Activated naive CD4-positive, alpha-beta T cell treated with anti-CD3 and anti-CD28 coated beads for 36 hours (primary cell): ENCODE measurements around the gene HCN2. TPM values are rescaled to one million over a fixed set of nuclear protein-coding genes. Genes with fewer than 3 reads are reported as not detected.
"Not testable (repeated sequence)": the region's sequence is repeated elsewhere in the genome, so short reads cannot be mapped to it uniquely, and the experiment has no call there.

Experiments
- CTCF ChIA-PET: fragments of 350-600 bp; sonication (Branson Sonifier 250); formaldehyde crosslinking; loops from one replicate; lab custom pipeline; 2021; ENCODE audit warnings: antibody characterized with exemption; lab: Charles Lee
- DNase-seq: peaks from one replicate; pipeline ENCODE4 v3.0.0-alpha.2; 2020
- H3K27ac Mint-ChIP-seq: one replicate; pipeline ENCODE4 v1.8.0; 2021; ENCODE audit warnings: mild to moderate bottlenecking, mixed read lengths
- H3K27me3 Mint-ChIP-seq: one replicate; pipeline ENCODE4 v1.8.0; 2021; ENCODE audit warnings: low read depth, mixed read lengths
- H3K36me3 Mint-ChIP-seq: one replicate; pipeline ENCODE4 v1.8.0; 2021; ENCODE audit warnings: low read depth, mixed read lengths
- H3K4me1 Mint-ChIP-seq: one replicate; pipeline ENCODE4 v1.8.0; 2021; ENCODE audit warnings: low read depth, mixed read lengths
- H3K4me3 Mint-ChIP-seq: one replicate; pipeline ENCODE4 v1.8.0; 2021; ENCODE audit warnings: mild to moderate bottlenecking, moderate library complexity, mixed read lengths
- H3K9me3 Mint-ChIP-seq: one replicate; pipeline ENCODE4 v1.8.0; 2021; ENCODE audit warnings: mixed read lengths
- intact Hi-C: fragments of 100-400 bp; cut with micrococcal nuclease; formaldehyde crosslinking; loops from one replicate; pipeline ENCODE4 v1.15.1; 2023
- total RNA-seq, 2 experiments: library from RNA; stranded (reverse); gene quantifications; one replicate each; pipeline ENCODE4 v1.2.3, GENCODE V29; 2021

Gene HCN2
- total RNA-seq, 2 experiments from 2014 or later = 0.41 to 0.49 TPM

GRCh38 chr19:622666-623065 is 33.0 kb downstream of the HCN2 start:
- no peak overlapping the region for H3K4me3 Mint-ChIP-seq
- intact Hi-C loops = no loop called here
- no peaks in the 10 kb centered on the region for H3K27me3 Mint-ChIP-seq
- H3K36me3 Mint-ChIP-seq = peaks cover 9% of the 10 kb centered on the region
- H3K4me1 Mint-ChIP-seq = no peaks in the 10 kb centered on the region
- no peaks in the 10 kb centered on the region for H3K9me3 Mint-ChIP-seq
- no peak for DNase-seq
- no peak overlapping the region for H3K27ac Mint-ChIP-seq
- CTCF ChIA-PET = no interaction called here

- H3K4me1 Mint-ChIP-seq = peaks cover 2% of the 10 kb centered on the region
- peaks cover 11% of the 10 kb centered on the region for H3K36me3 Mint-ChIP-seq
- H3K27ac Mint-ChIP-seq = no peak overlapping the region
- H3K4me3 Mint-ChIP-seq = no peak overlapping the region
- intact Hi-C loops = no loop called here
- no peak for DNase-seq
- no peaks in the 10 kb centered on the region for H3K27me3 Mint-ChIP-seq
- H3K9me3 Mint-ChIP-seq = no peaks in the 10 kb centered on the region
- CTCF ChIA-PET = no interaction called here
These were observed 33.7 kb downstream of the HCN2 start for GRCh38 chr19:623175-623916.

DNA sequence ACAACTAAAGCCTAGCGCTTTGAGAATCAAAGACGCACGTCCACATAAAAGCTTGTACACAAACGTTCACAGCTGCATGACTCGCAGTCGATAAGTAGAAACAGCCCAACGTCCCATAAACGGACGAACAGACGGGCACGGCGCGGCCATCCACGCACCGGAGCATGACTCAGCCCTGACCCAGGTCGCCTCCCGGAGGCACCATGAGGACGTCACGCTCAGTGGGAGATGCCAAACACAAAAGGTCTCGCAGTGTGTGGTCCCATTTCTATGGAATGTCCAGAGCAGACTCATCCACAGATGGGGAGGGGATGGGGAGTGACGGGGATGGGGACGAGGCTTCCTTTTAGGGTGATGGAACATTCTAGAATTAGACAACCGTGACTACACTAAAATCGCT is 34.3 kb downstream of the HCN2 start:
- Mint-ChIP-seq H3K4me3 (no peak overlapping the region), H3K36me3 (peaks cover 11% of the 10 kb centered on the region), H3K9me3 (no peaks in the 10 kb centered on the region), H3K27me3 (no peaks in the 10 kb centered on the region), H3K4me1 (peaks cover 7% of the 10 kb centered on the region), H3K27ac (no peak overlapping the region)
- intact Hi-C loops = no loop called here
- CTCF ChIA-PET = no interaction called here
- DNase-seq = no peak

DNA sequence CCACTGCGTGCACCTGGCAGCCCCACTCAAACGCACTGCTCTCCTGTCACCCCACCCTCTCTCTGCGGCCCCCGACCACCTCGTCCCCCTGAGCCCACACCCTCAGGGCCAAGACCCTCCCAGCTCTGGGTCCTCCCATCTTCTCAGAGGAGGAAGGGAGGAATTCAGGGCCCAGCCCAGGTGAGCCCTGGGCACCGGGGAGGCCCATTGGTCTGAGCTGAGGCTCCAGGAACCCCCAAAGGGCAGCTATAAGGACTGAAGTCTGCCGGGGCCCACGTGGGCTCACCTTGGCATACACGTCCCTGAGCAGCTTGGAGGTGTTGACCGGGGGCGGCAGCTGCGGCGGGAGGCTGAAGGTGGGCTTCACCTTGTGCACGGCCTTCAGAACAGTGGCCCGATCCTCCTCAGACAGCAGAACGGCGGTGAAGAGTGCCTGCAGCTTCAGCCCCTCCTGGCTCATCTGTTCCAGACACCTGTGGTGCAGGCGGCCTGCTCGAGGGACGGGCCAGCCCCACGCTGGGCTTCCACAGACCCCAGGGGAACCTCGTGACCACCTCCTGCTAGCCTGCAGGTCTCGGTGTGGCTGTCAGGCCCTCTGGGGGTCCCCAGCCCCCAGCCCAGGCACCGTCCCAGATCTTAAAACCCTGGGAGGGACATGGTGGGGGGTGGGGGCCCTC is 34.9 kb downstream of the HCN2 start:
- no peaks in the 10 kb centered on the region for H3K9me3 Mint-ChIP-seq
- peaks cover 8% of the 10 kb centered on the region for H3K4me1 Mint-ChIP-seq
- H3K36me3 Mint-ChIP-seq = peaks cover 13% of the 10 kb centered on the region
- H3K4me3 Mint-ChIP-seq = no peak overlapping the region
- H3K27me3 Mint-ChIP-seq = no peaks in the 10 kb centered on the region
- DNase-seq = no peak
- no peak overlapping the region for H3K27ac Mint-ChIP-seq
- CTCF ChIA-PET = no interaction called here
- intact Hi-C loops = no loop called here

DNA sequence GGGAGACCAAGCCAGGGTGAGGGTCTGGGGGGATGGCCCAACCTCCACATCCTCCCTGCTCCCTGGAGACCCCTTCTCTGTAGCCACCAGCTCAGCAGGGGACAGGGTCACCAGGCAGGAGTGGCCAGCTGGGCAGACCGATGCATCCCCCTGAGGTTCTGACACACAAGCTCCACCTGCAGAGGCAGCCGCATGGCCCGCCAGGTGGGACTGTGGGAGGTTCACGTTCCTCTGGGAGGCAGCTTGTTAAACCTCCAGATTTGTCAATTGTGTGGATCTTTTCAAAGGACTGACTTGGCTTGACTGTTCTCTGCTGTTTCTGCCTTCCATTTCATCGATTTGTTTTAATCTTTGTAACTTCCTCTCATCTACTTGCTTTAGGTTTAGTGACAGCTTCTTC is 35.6 kb downstream of the HCN2 start:
- intact Hi-C loops = no loop called here
- Mint-ChIP-seq H3K9me3 (no peaks in the 10 kb centered on the region), H3K27ac (no peak overlapping the region), H3K4me1 (peaks cover 13% of the 10 kb centered on the region), H3K27me3 (no peaks in the 10 kb centered on the region), H3K36me3 (peaks cover 17% of the 10 kb centered on the region), H3K4me3 (no peak overlapping the region)
- no peak for DNase-seq
- CTCF ChIA-PET = interaction anchor here (0.6 to 0.9 kb wide), 2 partner anchors 18 to 119 kb away, joined by 3 to 4 read pairs; no protein-coding TSS in a partner anchor

GRCh38 chr19:626566-626965 is 36.9 kb downstream of the HCN2 start:
- Mint-ChIP-seq H3K36me3 (peaks cover 23% of the 10 kb centered on the region), H3K4me1 (peaks cover 24% of the 10 kb centered on the region)
- CTCF ChIA-PET = interaction anchor here (0.6 to 1.1 kb wide), 3 partner anchors 15 to 249 kb away, joined by 3 to 5 read pairs (median 3); no protein-coding TSS in a partner anchor
- DNase-seq, intact Hi-C loops, H3K4me3 Mint-ChIP-seq, H3K9me3 Mint-ChIP-seq, H3K27ac Mint-ChIP-seq, H3K27me3 Mint-ChIP-seq: not testable (repeated sequence)

DNA sequence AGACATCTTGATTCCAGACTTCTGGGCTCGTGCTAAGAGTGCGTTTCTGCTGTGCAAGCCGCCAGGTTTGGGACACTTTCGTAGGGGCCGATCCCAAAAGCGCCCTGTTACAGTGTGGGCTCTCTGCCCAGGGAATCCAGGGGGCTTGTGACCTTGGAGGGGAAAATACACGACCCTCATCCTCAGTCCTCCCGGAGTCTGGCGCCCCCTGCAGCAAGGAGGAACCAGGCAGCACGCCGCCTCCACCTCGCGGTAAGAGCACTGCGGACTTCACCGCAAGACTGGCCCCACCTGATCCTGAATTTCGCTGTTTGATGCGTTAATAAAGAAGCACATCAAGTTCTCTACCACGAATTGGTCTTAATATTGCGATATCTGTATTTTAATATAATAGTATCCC is 38.5 kb downstream of the HCN2 start:
- peaks cover 27% of the 10 kb centered on the region for H3K36me3 Mint-ChIP-seq
- DNase-seq = peak; percentile 33
- H3K27ac Mint-ChIP-seq = no peak overlapping the region

GRCh38 chr19:629515-629914 is 39.8 kb downstream of the HCN2 start:
- not testable (repeated sequence) for H3K27me3 Mint-ChIP-seq, DNase-seq, H3K27ac Mint-ChIP-seq, H3K4me3 Mint-ChIP-seq, H3K9me3 Mint-ChIP-seq
- Mint-ChIP-seq H3K36me3 (peaks cover 27% of the 10 kb centered on the region), H3K4me1 (peaks cover 39% of the 10 kb centered on the region)
- intact Hi-C loops = loop anchor here (2.0 kb wide), 1 partner anchor 41 kb away; the partner anchor contains the start of gene HCN2
- CTCF ChIA-PET = interaction anchor here (0.6 kb wide), 1 partner anchor 26 kb away, joined by 6 read pairs; no protein-coding TSS in a partner anchor

More for the DNA sequence above, 38.5 kb downstream of the HCN2 start:
- intact Hi-C loops = loop anchor here (2.0 kb wide), 1 partner anchor 39 kb away; the partner anchor contains the start of gene HCN2
- Mint-ChIP-seq H3K4me3 (no peak overlapping the region), H3K27me3 (no peaks in the 10 kb centered on the region), H3K9me3 (no peaks in the 10 kb centered on the region), H3K4me1 (peaks cover 33% of the 10 kb centered on the region)
- CTCF ChIA-PET = interaction anchor here (0.6 to 0.7 kb wide), 2 partner anchors 44 to 246 kb away, joined by 3 to 4 read pairs; no protein-coding TSS in a partner anchor

DNA sequence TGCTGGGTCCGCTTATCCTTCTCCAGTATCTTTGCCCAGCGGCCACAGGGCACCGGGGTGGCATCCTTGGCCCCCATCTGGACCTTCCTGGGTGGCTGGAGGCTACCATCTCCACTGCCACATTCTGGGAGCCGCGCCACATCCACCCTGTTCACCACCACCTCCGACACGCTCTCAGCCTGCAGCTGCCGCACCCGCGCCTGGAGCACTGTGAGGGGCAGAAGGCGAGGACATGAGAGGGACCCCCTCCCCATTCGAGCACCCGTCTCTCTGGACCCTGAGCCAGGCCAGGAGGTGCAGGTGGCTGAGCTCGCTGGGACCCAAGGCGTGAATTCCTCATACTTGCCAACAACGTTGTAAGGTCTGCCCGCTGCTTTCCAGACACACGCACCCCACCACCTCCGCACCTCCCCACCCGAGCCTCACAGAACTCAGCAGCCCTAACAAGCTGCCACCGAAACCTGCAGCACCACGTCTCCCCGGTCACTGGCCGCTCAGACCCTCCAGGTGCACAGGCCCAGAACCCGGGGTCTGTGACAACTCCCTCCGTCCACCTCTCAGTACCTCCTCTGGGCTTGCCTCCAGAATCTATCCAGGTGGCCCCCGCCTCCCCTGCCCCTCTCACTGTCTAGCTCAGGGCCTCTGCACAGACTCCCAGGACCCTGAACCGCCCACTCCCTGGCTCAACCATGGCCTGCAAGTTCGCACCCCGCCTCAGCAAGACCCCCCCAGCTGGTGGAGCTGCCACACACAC is 40.5 kb downstream of the HCN2 start:
- H3K27ac Mint-ChIP-seq = no peak overlapping the region
- peaks cover 39% of the 10 kb centered on the region for H3K4me1 Mint-ChIP-seq
- intact Hi-C loops = loop anchor here (2.0 kb wide), 1 partner anchor 41 kb away; the partner anchor contains the start of gene HCN2
- no peak for DNase-seq
- no peaks in the 10 kb centered on the region for H3K9me3 Mint-ChIP-seq
- CTCF ChIA-PET = interaction anchor here (0.6 kb wide), 2 partner anchors 18 to 25 kb away, joined by 3 to 6 read pairs; no protein-coding TSS in a partner anchor
- H3K36me3 Mint-ChIP-seq = peaks cover 27% of the 10 kb centered on the region
- no peak overlapping the region for H3K4me3 Mint-ChIP-seq
- H3K27me3 Mint-ChIP-seq = no peaks in the 10 kb centered on the region

DNA sequence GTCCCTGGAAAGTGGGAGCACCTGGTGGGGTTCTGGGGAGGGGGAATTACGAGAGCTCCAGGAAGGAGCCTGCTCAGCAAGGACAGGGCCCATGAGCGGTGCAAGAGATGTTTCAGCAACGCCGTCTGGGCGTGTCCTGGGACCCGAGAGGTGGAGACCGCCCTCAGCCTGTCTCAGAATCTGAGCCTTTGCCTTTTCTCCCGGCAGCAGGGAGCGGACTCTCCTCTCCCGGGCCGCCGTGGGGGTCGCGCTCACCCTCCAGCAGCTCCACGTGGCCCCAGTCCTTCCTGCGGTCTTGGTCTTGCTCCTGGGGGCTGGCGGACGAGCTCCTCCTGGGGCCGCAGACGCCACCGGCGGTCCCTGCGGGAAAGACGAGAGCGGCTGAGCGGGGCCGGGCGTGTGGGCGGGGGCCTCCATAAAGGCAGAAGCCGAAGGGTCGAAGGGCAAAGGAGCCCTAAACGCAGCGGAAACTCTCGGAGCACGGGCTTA is 42.9 kb downstream of the HCN2 start:
- H3K27me3 Mint-ChIP-seq = no peaks in the 10 kb centered on the region
- H3K4me1 Mint-ChIP-seq = peaks cover 39% of the 10 kb centered on the region
- CTCF ChIA-PET = interaction anchor here (0.7 kb wide), 1 partner anchor 326 kb away, joined by 3 read pairs; no protein-coding TSS in a partner anchor
- H3K27ac Mint-ChIP-seq = peak overlapping the region; percentile 77
- peak; percentile 55 for DNase-seq
- H3K36me3 Mint-ChIP-seq = peaks cover 23% of the 10 kb centered on the region
- H3K4me3 Mint-ChIP-seq = peak overlapping the region; percentile 93
- intact Hi-C loops = loop anchor here (1.0 kb wide), 6 partner anchors 21 to 165 kb away; partner anchors contain the start of genes BSG, CDC34, PTBP1 and TPGS1
- H3K9me3 Mint-ChIP-seq = no peaks in the 10 kb centered on the region

GRCh38 chr19:633068-633785 is 43.5 kb downstream of the HCN2 start, which contains the start of gene POLRMT:
POLRMT (minus strand) TSS chr19:633537; CDS start chr19:633512, 25 bp downstream.
- CTCF ChIA-PET = interaction anchor here (0.6 kb wide), 1 partner anchor 137 kb away, joined by 8 read pairs; no protein-coding TSS in a partner anchor
- peak within 1 kb of the TSS; percentile 78 for H3K27ac Mint-ChIP-seq
- peak; percentile 98 for DNase-seq
- H3K27me3 Mint-ChIP-seq = no peaks in the 10 kb centered on the region
- H3K36me3 Mint-ChIP-seq = peaks cover 21% of the 10 kb centered on the region
- intact Hi-C loops = loop anchor here (1.0 kb wide), 6 partner anchors 22 to 164 kb away; partner anchors contain the start of genes BSG, CDC34, PTBP1 and TPGS1
- H3K9me3 Mint-ChIP-seq = no peaks in the 10 kb centered on the region
- H3K4me1 Mint-ChIP-seq = peaks cover 37% of the 10 kb centered on the region
- peak within 1 kb of the TSS; percentile 93 for H3K4me3 Mint-ChIP-seq
